ENCODE measurements around the gene UBE2J2.

DNA sequence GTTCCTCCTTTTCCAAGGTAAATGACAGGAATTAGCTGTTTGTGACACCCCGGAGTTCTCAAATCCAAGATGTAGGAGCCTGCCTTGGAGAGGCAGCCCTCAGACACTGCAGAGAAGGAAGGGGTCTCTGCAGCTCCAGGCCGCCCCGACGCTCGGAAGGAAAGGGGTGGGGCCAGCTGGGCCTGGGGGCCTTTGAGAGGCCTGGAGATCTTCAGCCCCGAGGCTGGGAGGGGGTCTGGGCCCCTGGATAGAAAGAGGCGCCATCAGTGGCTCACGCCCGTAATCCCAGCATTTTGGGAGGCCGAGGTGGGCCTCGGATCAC is 66.1 kb downstream of the UBE2J2 start:
- TF ChIP-seq POLR2A (IDR thresholded peaks at IDR 0.05): no peak
- TF ChIP-seq, protein P1, sequence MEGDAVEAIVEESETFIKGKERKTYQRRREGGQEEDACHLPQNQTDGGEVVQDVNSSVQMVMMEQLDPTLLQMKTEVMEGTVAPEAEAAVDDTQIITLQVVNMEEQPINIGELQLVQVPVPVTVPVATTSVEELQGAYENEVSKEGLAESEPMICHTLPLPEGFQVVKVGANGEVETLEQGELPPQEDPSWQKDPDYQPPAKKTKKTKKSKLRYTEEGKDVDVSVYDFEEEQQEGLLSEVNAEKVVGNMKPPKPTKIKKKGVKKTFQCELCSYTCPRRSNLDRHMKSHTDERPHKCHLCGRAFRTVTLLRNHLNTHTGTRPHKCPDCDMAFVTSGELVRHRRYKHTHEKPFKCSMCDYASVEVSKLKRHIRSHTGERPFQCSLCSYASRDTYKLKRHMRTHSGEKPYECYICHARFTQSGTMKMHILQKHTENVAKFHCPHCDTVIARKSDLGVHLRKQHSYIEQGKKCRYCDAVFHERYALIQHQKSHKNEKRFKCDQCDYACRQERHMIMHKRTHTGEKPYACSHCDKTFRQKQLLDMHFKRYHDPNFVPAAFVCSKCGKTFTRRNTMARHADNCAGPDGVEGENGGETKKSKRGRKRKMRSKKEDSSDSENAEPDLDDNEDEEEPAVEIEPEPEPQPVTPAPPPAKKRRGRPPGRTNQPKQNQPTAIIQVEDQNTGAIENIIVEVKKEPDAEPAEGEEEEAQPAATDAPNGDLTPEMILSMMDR (IDR thresholded peaks at IDR 0.05): no peak
